GM21526 (cell line): ENCODE data around the gene TARS2.
A peak's percentile ranks its signal among the peaks of the same experiment; 100 is the strongest.

Experiments used
- ATAC-seq: cut with Tn5 transposase; IDR thresholded peaks from one replicate; pipeline ENCODE4 v1.9.1; 2021; ENCODE audit warnings: moderate library complexity; ENCODE audit not compliant: unreplicated experiment, low FRiP score

The TARS2 gene

DNA sequence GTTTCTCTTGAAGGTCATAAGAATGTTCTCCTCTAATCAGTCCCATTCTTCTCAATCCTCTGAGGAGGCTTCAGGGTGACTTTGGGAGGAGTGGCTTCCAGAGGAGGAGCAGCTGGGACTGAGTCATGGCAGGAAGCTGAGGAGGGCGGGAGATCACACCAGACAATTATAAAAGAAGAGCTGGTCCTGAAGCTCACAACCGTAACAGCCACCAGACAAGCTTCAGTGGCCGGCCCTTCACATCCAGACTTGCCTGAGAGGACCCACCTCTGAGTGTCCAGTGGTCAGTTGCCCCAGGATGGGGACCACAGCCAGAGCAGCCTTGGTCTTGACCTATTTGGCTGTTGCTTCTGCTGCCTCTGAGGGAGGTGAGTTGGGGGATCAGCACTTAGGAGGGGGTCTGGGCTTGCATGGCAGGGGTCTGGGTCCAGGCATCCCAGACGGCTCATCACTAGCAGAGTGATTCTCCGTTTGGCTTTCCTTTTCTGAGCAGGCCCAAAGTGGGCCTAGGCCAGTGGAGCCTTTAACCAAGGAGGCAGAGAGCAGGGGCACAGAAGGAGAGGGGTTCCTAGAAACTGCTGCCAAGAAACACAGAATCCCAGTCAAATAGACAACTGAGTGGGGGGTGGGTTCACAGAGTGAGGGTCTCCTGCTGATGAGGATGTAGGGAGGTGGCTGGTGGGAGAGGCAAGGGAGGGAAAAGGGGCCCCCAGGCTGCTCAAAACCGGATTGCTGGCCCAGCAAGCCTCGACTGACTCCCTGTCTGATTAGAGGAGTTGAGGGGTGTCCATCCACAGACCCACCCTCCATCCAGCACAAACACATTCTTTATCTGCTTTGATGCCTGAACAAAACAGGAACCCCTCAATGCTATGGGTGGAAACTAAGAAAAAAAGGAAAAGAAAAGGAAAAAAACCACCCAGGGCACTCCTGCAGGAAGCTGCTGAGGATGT, 21.0 kb downstream of the TARS2 start, which contains the start of gene ECM1:
TSS of gene ECM1 (plus strand) at position 198 of the 953 bp plus-strand sequence. CDS start at position 299, 101 bp downstream.
- no peak for ATAC-seq

- ATAC-seq = no peak
Observed at GRCh38 chr1:150508982-150509381, 21.8 kb downstream of the TARS2 start.

DNA sequence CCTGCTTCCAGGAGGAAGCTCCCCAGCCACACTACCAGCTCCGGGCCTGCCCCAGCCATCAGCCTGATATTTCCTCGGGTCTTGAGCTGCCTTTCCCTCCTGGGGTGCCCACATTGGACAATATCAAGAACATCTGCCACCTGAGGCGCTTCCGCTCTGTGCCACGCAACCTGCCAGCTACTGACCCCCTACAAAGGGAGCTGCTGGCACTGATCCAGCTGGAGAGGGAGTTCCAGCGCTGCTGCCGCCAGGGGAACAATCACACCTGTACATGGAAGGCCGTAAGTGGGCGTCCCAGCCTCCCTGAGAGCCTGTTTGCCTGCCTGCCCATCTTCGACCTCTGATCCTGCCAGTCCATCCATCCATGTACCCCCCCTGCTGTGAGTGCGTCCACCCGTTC, 24.3 kb downstream of the TARS2 start:
- no peak for ATAC-seq

GRCh38 chr1:150511985-150512660, 24.9 kb downstream of the TARS2 start:
- ATAC-seq = no peak

GRCh38 chr1:150512846-150513245, 25.6 kb downstream of the TARS2 start:
- no peak for ATAC-seq

- ATAC-seq = no peak
Observed at GRCh38 chr1:150513351-150513791, 26.2 kb downstream of the TARS2 start.

- ATAC-seq = no peak
Observed at GRCh38 chr1:150514260-150514659, 27.0 kb downstream of the TARS2 start.

DNA sequence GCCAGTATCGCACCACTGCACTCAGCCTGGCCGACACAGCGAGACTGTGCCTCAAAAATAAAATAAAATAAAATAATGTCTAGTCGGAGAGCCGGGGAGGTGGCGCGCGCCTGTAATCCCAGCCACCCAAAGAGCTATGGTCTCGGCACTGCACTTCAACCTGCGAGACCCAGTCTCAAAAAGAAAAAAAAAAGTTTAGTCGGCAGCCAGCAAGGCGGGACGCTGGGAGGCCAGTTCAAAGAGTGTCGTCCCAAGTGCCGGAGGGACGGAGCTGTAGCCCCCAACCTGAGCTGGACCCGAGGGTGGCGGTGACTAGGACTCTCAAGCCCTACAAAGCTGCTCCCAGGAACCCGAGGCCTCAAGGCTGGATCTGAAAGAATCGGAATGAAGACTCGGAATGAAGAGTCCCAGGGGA, 27.7 kb downstream of the TARS2 start:
- ATAC-seq = no peak

- ATAC-seq = peak; percentile 92
Observed at GRCh38 chr1:150515328-150516049, 28.3 kb downstream of the TARS2 start, which contains the start of gene FALEC. FALEC (plus strand) TSS chr1:150515752.

DNA sequence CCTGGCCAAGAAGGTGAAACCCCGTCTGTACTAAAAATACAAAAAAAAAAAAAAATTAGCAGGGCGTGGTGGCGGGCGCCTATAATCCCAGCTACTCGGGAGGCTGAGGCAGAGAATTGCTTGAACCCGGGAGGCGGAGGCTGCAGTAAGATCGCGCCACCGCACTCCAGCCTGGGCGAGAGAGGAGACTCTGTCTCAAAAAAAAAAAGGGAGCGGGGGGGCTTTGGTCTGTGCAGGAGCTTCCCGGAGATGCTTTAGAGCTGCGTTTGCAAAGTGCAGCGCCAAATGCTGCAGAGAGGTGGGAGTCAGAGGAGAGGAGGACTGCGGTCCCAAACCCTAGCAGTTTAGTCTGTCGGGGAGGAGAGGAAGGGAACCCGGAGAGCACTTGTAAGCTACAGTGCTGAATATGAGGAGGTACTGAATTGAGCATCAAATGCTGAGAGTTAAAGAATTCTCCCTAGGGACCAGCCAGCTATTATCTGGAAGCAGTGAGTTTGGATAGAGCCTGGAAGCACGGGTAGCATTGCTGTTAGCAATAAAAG, 28.9 kb downstream of the TARS2 start:
- no peak for ATAC-seq

DNA sequence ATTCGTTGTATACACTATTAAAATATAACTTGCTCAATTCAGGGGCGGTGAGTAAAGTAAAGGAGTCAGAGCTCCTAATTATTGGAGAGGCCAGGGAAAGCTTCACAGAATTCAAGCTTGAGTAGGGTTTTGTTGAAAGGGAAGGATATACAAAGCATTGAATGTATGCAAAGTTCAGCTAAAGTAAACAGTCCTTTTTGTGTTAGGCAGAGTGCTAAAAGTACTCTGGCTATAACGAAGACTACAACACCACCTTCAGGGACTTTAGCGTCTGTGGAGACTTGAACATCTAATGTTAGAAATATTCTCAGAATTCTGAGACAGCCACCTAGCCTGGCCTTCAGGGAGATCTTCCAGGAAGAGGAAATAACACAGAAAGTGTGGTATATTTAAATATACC, 29.4 kb downstream of the TARS2 start:
- ATAC-seq = no peak

DNA sequence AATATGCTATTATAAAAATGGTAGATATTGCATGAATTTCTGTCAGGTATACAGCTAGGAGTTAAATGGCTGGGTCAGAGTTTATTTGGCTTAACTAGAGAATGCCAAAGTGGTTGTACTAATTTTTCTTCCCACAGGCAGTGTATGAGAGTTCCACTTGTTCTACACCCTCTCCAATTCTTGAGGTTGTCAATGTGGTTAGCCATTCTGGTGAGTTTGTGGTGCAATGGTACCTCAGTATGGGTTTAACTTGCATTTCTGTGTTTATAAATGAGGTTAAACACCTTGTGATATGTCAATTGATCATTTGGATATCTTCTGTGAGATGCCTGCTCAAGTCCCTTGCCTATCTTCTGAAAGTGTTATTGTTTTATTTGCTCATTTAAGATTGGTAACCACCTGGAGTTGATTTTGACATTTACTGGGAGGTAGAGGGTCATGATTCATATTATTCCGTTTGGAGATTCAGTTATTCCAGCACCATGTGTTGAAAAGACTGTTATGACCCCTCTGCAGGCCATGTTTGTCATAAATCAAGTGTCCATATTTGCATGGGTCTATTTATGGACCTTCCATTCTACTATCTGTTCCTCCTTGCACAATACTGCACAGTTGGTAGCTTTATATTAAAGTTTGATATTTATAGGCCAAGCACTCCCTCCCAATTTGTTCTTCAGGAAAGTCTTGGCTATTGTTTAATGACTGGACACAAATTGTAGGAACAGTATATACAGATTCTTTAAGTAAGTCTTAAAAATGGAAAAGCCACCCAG, 34.2 kb downstream of the TARS2 start:
- ATAC-seq = no peak

GRCh38 chr1:150525348-150525747, 38.1 kb downstream of the TARS2 start:
- ATAC-seq = no peak

- no peak for ATAC-seq
Observed at GRCh38 chr1:150528196-150528595, 41.0 kb downstream of the TARS2 start.

GRCh38 chr1:150529017-150529416, 41.8 kb downstream of the TARS2 start:
- ATAC-seq = no peak

- ATAC-seq = no peak
Observed at GRCh38 chr1:150530491-150531159, 43.4 kb downstream of the TARS2 start.

- ATAC-seq = no peak
Observed at GRCh38 chr1:150532860-150533259, 45.6 kb downstream of the TARS2 start.

DNA sequence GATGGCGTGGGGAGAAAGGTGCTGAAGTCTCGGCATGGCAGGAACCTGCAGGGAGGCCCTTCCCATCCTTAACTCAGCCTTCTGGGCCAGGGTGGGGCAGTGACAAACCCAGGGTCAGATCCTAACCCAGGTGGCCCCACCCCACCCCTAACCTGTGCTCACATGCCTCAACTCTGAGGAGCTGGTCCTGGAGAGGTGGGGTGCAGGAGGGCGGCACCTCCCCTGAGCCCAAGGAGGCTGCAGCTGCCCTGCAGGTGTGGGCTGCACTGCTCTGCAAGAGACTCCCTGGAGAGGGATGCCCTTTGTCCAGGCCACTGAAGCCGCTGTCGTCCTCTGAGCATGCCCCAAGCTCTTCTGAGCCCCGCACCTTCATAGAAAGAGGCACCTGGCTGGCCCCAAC, 46.8 kb downstream of the TARS2 start:
- ATAC-seq = no peak
